ENCODE data around the gene CFAP298. TPM values are rescaled to one million over a fixed set of nuclear protein-coding genes. Genes with fewer than 3 reads are reported as not detected.
A peak's percentile ranks its signal among the peaks of the same experiment; 100 is the strongest.

The CFAP298 gene
- total and polyA plus RNA-seq, 2 of the 13 experiments (the other 11 are each of a cell fraction or from before 2014, with no cell fraction given), result 21.2 to 62.2 TPM

DNA sequence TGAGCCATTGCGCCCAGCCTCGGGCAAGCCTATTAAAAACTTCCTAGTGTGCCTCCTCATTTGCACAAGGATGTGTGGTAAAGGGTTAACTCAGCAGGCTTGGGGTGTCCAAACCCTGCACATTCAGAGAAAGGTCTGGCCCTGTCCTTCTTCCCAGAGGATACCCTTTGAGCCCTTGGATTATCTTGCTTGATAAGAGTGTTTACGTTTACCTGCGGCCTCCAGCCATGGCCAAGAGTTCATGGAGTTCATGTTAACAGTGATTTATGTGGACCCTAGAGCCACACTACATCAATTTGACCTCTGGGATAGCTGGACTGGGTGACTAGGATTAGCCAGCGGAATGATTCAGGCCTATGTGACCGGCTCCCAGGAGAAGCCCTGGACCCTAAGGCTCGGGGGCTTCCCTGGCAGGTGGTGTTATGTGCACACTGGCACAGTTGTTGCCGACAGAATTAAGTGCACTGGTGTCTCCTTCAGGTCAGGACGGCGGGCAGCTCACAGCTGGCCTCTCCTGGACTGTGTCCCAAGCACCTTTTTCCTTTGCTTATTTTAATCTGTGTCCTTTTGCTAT is 19.2 kb downstream of the CFAP298 start (continued):
- TF ChIP-seq, protein P1, sequence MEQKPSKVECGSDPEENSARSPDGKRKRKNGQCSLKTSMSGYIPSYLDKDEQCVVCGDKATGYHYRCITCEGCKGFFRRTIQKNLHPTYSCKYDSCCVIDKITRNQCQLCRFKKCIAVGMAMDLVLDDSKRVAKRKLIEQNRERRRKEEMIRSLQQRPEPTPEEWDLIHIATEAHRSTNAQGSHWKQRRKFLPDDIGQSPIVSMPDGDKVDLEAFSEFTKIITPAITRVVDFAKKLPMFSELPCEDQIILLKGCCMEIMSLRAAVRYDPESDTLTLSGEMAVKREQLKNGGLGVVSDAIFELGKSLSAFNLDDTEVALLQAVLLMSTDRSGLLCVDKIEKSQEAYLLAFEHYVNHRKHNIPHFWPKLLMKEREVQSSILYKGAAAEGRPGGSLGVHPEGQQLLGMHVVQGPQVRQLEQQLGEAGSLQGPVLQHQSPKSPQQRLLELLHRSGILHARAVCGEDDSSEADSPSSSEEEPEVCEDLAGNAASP (CRISPR knock-in tag; IDR thresholded peaks at IDR 0.05; ENCODE audit: borderline replicate concordance), result peak; percentile 90; the same call in 1 of the 2 replicates
- peak; percentile 32; the same call in 1 of the 2 replicates for TF ChIP-seq KMT2B (CRISPR knock-in tag; IDR thresholded peaks at IDR 0.05)
- peak; percentile 64; the same call in 1 of the 2 replicates for TF ChIP-seq MAX (IDR thresholded peaks at IDR 0.05)
- TF ChIP-seq ZNF781 (CRISPR knock-in tag; IDR thresholded peaks at IDR 0.05; ENCODE audit: borderline replicate concordance, not compliant biosample characterization), result no peak
- TF ChIP-seq SRF (IDR thresholded peaks at IDR 0.05; ENCODE audit: low read depth, low read length), result no peak
- TF ChIP-seq, protein P2, sequence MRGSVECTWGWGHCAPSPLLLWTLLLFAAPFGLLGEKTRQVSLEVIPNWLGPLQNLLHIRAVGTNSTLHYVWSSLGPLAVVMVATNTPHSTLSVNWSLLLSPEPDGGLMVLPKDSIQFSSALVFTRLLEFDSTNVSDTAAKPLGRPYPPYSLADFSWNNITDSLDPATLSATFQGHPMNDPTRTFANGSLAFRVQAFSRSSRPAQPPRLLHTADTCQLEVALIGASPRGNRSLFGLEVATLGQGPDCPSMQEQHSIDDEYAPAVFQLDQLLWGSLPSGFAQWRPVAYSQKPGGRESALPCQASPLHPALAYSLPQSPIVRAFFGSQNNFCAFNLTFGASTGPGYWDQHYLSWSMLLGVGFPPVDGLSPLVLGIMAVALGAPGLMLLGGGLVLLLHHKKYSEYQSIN (CRISPR knock-in tag; IDR thresholded peaks at IDR 0.05; ENCODE audit: borderline replicate concordance), result no peak
- no peak for TF ChIP-seq ZNF253 (CRISPR knock-in tag; IDR thresholded peaks at IDR 0.05; ENCODE audit: borderline replicate concordance)
- TF ChIP-seq FIP1L1 (IDR thresholded peaks at IDR 0.05; ENCODE audit: borderline replicate concordance, insufficient read depth, low read depth, low read length), result no peak
- no peak for TF ChIP-seq TAF1 (CRISPR knock-in tag; IDR thresholded peaks at IDR 0.05)
- TF ChIP-seq MLX (CRISPR knock-in tag; IDR thresholded peaks at IDR 0.05), result peak; percentile 85
- TF ChIP-seq, protein P3, sequence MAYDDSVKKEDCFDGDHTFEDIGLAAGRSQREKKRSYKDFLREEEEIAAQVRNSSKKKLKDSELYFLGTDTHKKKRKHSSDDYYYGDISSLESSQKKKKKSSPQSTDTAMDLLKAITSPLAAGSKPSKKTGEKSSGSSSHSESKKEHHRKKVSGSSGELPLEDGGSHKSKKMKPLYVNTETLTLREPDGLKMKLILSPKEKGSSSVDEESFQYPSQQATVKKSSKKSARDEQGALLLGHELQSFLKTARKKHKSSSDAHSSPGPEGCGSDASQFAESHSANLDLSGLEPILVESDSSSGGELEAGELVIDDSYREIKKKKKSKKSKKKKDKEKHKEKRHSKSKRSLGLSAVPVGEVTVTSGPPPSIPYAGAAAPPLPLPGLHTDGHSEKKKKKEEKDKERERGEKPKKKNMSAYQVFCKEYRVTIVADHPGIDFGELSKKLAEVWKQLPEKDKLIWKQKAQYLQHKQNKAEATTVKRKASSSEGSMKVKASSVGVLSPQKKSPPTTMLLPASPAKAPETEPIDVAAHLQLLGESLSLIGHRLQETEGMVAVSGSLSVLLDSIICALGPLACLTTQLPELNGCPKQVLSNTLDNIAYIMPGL (CRISPR knock-in tag; IDR thresholded peaks at IDR 0.05; ENCODE audit: borderline replicate concordance in 1 of 2, low read depth in 1 of 2), result peak; percentile 56 to 63; a peak in 3 of 4 replicates
- TF ChIP-seq, protein P4, sequence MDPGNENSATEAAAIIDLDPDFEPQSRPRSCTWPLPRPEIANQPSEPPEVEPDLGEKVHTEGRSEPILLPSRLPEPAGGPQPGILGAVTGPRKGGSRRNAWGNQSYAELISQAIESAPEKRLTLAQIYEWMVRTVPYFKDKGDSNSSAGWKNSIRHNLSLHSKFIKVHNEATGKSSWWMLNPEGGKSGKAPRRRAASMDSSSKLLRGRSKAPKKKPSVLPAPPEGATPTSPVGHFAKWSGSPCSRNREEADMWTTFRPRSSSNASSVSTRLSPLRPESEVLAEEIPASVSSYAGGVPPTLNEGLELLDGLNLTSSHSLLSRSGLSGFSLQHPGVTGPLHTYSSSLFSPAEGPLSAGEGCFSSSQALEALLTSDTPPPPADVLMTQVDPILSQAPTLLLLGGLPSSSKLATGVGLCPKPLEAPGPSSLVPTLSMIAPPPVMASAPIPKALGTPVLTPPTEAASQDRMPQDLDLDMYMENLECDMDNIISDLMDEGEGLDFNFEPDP (CRISPR knock-in tag; conservative IDR thresholded peaks at IDR 0.05), result no peak
- peak; percentile 72; the same call in 1 of the 2 replicates for TF ChIP-seq TBX3 (IDR thresholded peaks at IDR 0.05; ENCODE audit: borderline replicate concordance)
- TF ChIP-seq THAP8 (CRISPR knock-in tag; IDR thresholded peaks at IDR 0.05; ENCODE audit: borderline replicate concordance), result no peak
- TF ChIP-seq RBM39 (IDR thresholded peaks at IDR 0.05; ENCODE audit: low read depth, low read length, poor library complexity, severe bottlenecking), result no peak
- TF ChIP-seq, protein P5, sequence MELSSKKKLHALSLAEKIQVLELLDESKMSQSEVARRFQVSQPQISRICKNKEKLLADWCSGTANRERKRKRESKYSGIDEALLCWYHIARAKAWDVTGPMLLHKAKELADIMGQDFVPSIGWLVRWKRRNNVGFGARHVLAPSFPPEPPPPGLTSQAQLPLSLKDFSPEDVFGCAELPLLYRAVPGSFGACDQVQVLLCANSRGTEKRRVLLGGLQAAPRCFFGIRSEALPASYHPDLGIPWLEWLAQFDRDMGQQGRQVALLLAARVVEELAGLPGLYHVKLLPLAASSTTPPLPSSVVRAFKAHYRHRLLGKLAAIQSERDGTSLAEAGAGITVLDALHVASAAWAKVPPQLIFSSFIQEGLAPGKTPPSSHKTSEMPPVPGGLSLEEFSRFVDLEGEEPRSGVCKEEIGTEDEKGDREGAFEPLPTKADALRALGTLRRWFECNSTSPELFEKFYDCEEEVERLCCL (CRISPR knock-in tag; IDR thresholded peaks at IDR 0.05; ENCODE audit: borderline replicate concordance), result no peak
- no peak for TF ChIP-seq NPAS2 (CRISPR knock-in tag; IDR thresholded peaks at IDR 0.05; ENCODE audit: borderline replicate concordance)

Data from HepG2 (cell line).